ENCODE measurements around the gene FAM204A. TPM values are rescaled to one million over a fixed set of nuclear protein-coding genes. Genes with fewer than 3 reads are reported as not detected.
A peak's percentile ranks its signal among the peaks of the same experiment; 100 is the strongest.

The FAM204A gene
- polyA plus RNA-seq, 1 experiment = 42.8 TPM

GRCh38 chr10:118272149-118272721 is 69.9 kb downstream of the FAM204A start:
- peak; percentile 6 for DNase-seq (ENCODE audit: low read depth, low spot score)
- ChIA-PET POLR2A (interaction anchor here (0.5 to 0.7 kb wide), 2 partner anchors 70 to 978 kb away, joined by 3 read pairs; partner anchors contain the start of gene FAM204A), CTCF (interaction anchor here (0.8 to 2.9 kb wide), 6 partner anchors 8 to 829 kb away, joined by 3 to 22 read pairs (median 6); no protein-coding TSS in a partner anchor)
- H3K4me3 ChIP-seq (ENCODE audit: low read depth, low read length) = peak overlapping the region; percentile 21
- peaks cover 4% of the 10 kb centered on the region for H3K27me3 ChIP-seq (ENCODE audit: control insufficient read depth, insufficient read depth, low read length)
- no peaks in the 10 kb centered on the region for H3K9me3 ChIP-seq (ENCODE audit: control insufficient read depth, insufficient read depth, low read length)
- TF ChIP-seq, protein P1, sequence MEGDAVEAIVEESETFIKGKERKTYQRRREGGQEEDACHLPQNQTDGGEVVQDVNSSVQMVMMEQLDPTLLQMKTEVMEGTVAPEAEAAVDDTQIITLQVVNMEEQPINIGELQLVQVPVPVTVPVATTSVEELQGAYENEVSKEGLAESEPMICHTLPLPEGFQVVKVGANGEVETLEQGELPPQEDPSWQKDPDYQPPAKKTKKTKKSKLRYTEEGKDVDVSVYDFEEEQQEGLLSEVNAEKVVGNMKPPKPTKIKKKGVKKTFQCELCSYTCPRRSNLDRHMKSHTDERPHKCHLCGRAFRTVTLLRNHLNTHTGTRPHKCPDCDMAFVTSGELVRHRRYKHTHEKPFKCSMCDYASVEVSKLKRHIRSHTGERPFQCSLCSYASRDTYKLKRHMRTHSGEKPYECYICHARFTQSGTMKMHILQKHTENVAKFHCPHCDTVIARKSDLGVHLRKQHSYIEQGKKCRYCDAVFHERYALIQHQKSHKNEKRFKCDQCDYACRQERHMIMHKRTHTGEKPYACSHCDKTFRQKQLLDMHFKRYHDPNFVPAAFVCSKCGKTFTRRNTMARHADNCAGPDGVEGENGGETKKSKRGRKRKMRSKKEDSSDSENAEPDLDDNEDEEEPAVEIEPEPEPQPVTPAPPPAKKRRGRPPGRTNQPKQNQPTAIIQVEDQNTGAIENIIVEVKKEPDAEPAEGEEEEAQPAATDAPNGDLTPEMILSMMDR (IDR thresholded peaks at IDR 0.05; ENCODE audit: low read depth, low read length) = no peak
- peak overlapping the region; percentile 58 for H3K27ac ChIP-seq (ENCODE audit: low read depth, low read length)

GRCh38 chr10:118271671-118272070 is 70.5 kb downstream of the FAM204A start:
- no peak overlapping the region for H3K27ac ChIP-seq (ENCODE audit: low read depth, low read length)
- no peaks in the 10 kb centered on the region for H3K9me3 ChIP-seq (ENCODE audit: control insufficient read depth, insufficient read depth, low read length)
- ChIA-PET CTCF (interaction anchor here (1.0 to 2.9 kb wide), 5 partner anchors 11 to 829 kb away, joined by 3 to 22 read pairs (median 7); no protein-coding TSS in a partner anchor), POLR2A (interaction anchor here (0.5 kb wide), 1 partner anchor 799 kb away, joined by 3 read pairs; no protein-coding TSS in a partner anchor)
- no peak for DNase-seq (ENCODE audit: low read depth, low spot score)
- H3K4me3 ChIP-seq (ENCODE audit: low read depth, low read length) = peak overlapping the region; percentile 21
- H3K27me3 ChIP-seq (ENCODE audit: control insufficient read depth, insufficient read depth, low read length) = peaks cover 4% of the 10 kb centered on the region
- TF ChIP-seq, protein P1 (IDR thresholded peaks at IDR 0.05; ENCODE audit: low read depth, low read length) = no peak

DNA sequence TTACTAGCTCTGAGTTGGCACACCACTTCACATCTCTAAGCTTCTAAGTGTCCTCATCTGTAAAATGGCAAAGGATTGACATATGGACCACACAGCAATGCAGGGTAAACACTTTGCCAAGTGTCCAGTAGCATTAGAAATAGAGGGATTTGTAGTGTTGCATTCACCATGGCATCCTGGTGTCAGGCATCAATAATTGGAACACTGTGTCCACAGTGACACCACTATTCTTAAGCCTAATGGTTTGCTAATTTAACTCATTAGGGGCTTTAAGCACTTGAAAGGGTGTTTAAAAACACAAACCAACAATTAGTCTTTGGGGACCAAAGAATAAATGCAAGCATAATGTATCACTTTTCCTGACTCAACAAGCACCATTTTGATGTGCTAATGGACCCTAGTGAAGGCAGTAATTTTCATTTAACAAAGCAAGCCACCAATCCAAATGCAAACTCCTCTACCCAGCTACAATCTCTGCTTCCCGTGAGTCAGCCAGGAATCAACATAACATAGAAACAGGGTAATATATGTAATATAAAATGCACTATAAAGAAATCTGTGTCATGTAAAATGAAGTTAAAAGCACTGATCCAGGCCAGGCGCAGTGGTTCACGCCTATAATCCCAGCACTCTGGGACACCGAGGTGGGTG is 75.9 kb downstream of the FAM204A start:
- ChIA-PET POLR2A (no interaction called here), CTCF (no interaction called here)
- Histone ChIP-seq H3K27ac (ENCODE audit: low read depth, low read length) (no peak overlapping the region), H3K9me3 (ENCODE audit: control insufficient read depth, insufficient read depth, low read length) (no peaks in the 10 kb centered on the region), H3K4me3 (ENCODE audit: low read depth, low read length) (no peak overlapping the region), H3K27me3 (ENCODE audit: control insufficient read depth, insufficient read depth, low read length) (peaks cover 4% of the 10 kb centered on the region)
- DNase-seq (ENCODE audit: low read depth, low spot score) = no peak
- TF ChIP-seq, protein P1 (IDR thresholded peaks at IDR 0.05; ENCODE audit: low read depth, low read length) = no peak

- Histone ChIP-seq H3K27me3 (ENCODE audit: control insufficient read depth, insufficient read depth, low read length) (peaks cover 2% of the 10 kb centered on the region), H3K9me3 (ENCODE audit: control insufficient read depth, insufficient read depth, low read length) (no peaks in the 10 kb centered on the region), H3K27ac (ENCODE audit: low read depth, low read length) (no peak overlapping the region), H3K4me3 (ENCODE audit: low read depth, low read length) (no peak overlapping the region)
- ChIA-PET POLR2A (no interaction called here), CTCF (interaction anchor here (1.1 to 2.8 kb wide), 2 partner anchors 24 to 768 kb away, joined by 5 to 17 read pairs; no protein-coding TSS in a partner anchor)
- TF ChIP-seq, protein P1 (IDR thresholded peaks at IDR 0.05; ENCODE audit: low read depth, low read length) = no peak
- no peak for DNase-seq (ENCODE audit: low read depth, low spot score)
These were observed 77.2 kb downstream of the FAM204A start for GRCh38 chr10:118264838-118265470.

All from AG04450 (cell line).